NOMO-1 treated with dmso at 0.1 percent for 144 hours (cell line): ENCODE data around the gene ZNF548.

Experiments
- DNase-seq: peaks from one replicate; lab custom pipeline; 2025; ENCODE audit not compliant: unreplicated experiment; lab: John Stamatoyannopoulos, UW

The ZNF548 gene

GRCh38 chr19:57395710-57396109, 6.1 kb downstream of the ZNF548 start:
- DNase-seq = no peak

- DNase-seq = no peak
These were observed 9.2 kb downstream of the ZNF548 start for GRCh38 chr19:57398868-57399267.

- DNase-seq = no peak
These were observed 14.3 kb downstream of the ZNF548 start for GRCh38 chr19:57403737-57404563.

GRCh38 chr19:57406516-57407123, 17.0 kb downstream of the ZNF548 start:
- DNase-seq = peak; percentile 16

GRCh38 chr19:57410877-57411671, 21.4 kb downstream of the ZNF548 start, which contains the start of gene ZNF17:
TSS of gene ZNF17 (plus strand) at chr19:57411161. CDS start at chr19:57413616, 2,455 bp downstream.
- peak; percentile 85 for DNase-seq

- no peak for DNase-seq
These were observed 29.8 kb downstream of the ZNF548 start for GRCh38 chr19:57419439-57419838.

GRCh38 chr19:57421037-57421436, 31.4 kb downstream of the ZNF548 start:
- DNase-seq = no peak

GRCh38 chr19:57434386-57435061, 44.9 kb downstream of the ZNF548 start:
- DNase-seq = no peak

- DNase-seq = peak; percentile 96
These were observed 45.7 kb downstream of the ZNF548 start, which contains the start of gene ZNF749 for GRCh38 chr19:57435062-57435978. TSS of gene ZNF749 (plus strand) at chr19:57435325. CDS start at chr19:57435579, 254 bp downstream.

GRCh38 chr19:57436417-57436816, 46.8 kb downstream of the ZNF548 start:
- no peak for DNase-seq

GRCh38 chr19:57437931-57438330, 48.3 kb downstream of the ZNF548 start:
- DNase-seq = no peak

- no peak for DNase-seq
These were observed 49.3 kb downstream of the ZNF548 start for GRCh38 chr19:57438925-57439324.

- no peak for DNase-seq
These were observed 52.5 kb downstream of the ZNF548 start for GRCh38 chr19:57441979-57442752.

GRCh38 chr19:57443121-57443696, 53.6 kb downstream of the ZNF548 start:
- no peak for DNase-seq

- no peak for DNase-seq
These were observed 62.7 kb downstream of the ZNF548 start for GRCh38 chr19:57452307-57452706.
